HepG2 (cell line): Measurements from ENCODE around the gene CARS2. TPM values are rescaled to one million over a fixed set of nuclear protein-coding genes. Genes with fewer than 3 reads are reported as not detected.

ENCODE experiments used
- BRD4 ChIP-seq: sonication (generic); formaldehyde crosslinking; IDR thresholded peaks from 2 replicates; pipeline ENCODE4 v1.4.0; 2020; ENCODE audit warnings: missing genetic modification reagents
- CCDC6 ChIP-seq: sonication (generic); formaldehyde crosslinking; IDR thresholded peaks from 2 replicates; pipeline ENCODE4 v1.8.1; 2022; ENCODE audit warnings: mild to moderate bottlenecking, missing genetic modification reagents, moderate library complexity
- GATAD2A ChIP-seq: IDR thresholded peaks from 2 replicates; pipeline ENCODE4 v1.6.1; 2016
- HBP1 ChIP-seq: IDR thresholded peaks from 2 replicates; pipeline ENCODE4 v1.6.1; 2016; ENCODE audit warnings: low read depth, control low read depth
- NPAS2 ChIP-seq: sonication (generic); formaldehyde crosslinking; IDR thresholded peaks from 2 replicates; pipeline ENCODE4 v1.8.0; 2022; ENCODE audit warnings: mild to moderate bottlenecking, missing genetic modification reagents, borderline replicate concordance
- RXRB ChIP-seq: IDR thresholded peaks from 2 replicates; pipeline ENCODE4 v1.6.1; 2016; ENCODE audit warnings: borderline replicate concordance, missing genetic modification reagents, missing compliant biosample characterization
- SOX13 ChIP-seq, 3 experiments: fragments of 450-650 bp in 1 of 3; sonication (generic) in 1 of 3; formaldehyde crosslinking in 1 of 3; IDR thresholded peaks in 2 of 3; conservative IDR thresholded peaks in 1 of 3; 2 replicates each; pipeline versions ENCODE4 v1.5.0 to v1.6.1; 2016 to 2020; ENCODE audit warnings: antibody characterized with exemption in 1 of 3, mild to moderate bottlenecking in 1 of 3, missing compliant biosample characterization in 1 of 3, missing genetic modification reagents in 1 of 3, moderate library complexity in 1 of 3
- TEF ChIP-seq: sonication (generic); formaldehyde crosslinking; IDR thresholded peaks from 2 replicates; pipeline ENCODE4 v1.5.0; 2020; ENCODE audit warnings: missing genetic modification reagents
- ZNF747 ChIP-seq: sonication (generic); formaldehyde crosslinking; IDR thresholded peaks from 2 replicates; pipeline ENCODE4 v1.8.1; 2023; ENCODE audit warnings: missing genetic modification reagents, mild to moderate bottlenecking, borderline replicate concordance
- polyA plus RNA-seq, 8 experiments: library from polyadenylated mRNA; depleted of rRNA in 3 of 8; stranded (reverse) in 7 of 8; unstranded in 1 of 8; fragments of >200 nt; fragmentation: Illumina TruSeq in 4 of 8; extraction: Trizol in 4 of 8; gene quantifications; 2 replicates each; pipeline versions ENCODE4 v1.2.1 to v1.2.3, GENCODE V29; 2011 to 2016; ENCODE audit warnings: low read depth in 4 of 8, missing spikeins in 1 of 8, mixed read lengths in 1 of 8; ENCODE audit not compliant: insufficient read depth in 1 of 8
- total RNA-seq, 5 experiments: library from RNA; depleted of rRNA; stranded (reverse); fragments of >200 nt; fragmentation: Illumina TruSeq; extraction: Trizol; gene quantifications; 2 replicates each; pipeline ENCODE4 v1.2.3, GENCODE V29; 2016; ENCODE audit warnings: low read depth in 1 of 5
- TF ChIP-seq, protein P1 (sequence below): sonication (generic); formaldehyde crosslinking; IDR thresholded peaks from 2 replicates; pipeline ENCODE4 v1.4.0; 2020; ENCODE audit warnings: missing genetic modification reagents, borderline replicate concordance
- TF ChIP-seq, protein P2 (sequence below): sonication (generic); formaldehyde crosslinking; IDR thresholded peaks from 2 replicates; pipeline ENCODE4 v1.9.0; 2021; ENCODE audit warnings: mild to moderate bottlenecking, missing genetic modification reagents

CARS2 gene
- total and polyA plus RNA-seq, 2 of the 13 experiments (the other 11 are each of a cell fraction or from before 2014, with no cell fraction given): 41.1 to 59.3 TPM

DNA sequence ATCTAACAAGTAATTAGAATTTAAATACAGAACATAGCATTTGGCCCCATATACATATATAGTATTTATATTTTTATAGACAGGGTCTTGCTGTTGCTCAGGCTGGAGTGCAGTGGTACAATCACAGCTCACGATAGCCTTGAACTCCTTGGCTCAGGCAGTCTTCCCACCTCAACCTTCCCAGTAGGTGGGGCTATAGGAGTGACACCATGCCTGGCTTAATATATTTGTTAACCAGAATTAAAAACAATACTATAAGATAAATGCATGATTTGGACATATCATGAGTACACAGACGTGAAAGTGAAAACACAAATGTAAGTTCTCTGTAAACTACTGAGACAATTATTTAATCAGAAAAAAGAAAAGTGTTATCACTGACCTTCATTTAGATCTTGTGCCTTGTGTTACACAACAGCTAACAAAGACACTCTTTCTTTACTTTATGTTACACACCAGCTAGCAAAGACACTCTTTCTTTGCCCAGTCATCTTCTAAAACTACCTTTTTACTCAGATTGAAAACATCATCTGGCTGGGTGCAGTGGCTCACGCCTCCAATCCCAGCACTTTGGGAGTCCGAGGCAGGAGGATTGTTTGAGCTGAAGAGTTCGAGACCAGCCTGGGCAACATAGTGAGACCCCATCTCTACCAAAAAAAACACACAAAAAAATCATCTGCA is 22.6 kb downstream of the CARS2 start (continued):
- TF ChIP-seq, protein P1, sequence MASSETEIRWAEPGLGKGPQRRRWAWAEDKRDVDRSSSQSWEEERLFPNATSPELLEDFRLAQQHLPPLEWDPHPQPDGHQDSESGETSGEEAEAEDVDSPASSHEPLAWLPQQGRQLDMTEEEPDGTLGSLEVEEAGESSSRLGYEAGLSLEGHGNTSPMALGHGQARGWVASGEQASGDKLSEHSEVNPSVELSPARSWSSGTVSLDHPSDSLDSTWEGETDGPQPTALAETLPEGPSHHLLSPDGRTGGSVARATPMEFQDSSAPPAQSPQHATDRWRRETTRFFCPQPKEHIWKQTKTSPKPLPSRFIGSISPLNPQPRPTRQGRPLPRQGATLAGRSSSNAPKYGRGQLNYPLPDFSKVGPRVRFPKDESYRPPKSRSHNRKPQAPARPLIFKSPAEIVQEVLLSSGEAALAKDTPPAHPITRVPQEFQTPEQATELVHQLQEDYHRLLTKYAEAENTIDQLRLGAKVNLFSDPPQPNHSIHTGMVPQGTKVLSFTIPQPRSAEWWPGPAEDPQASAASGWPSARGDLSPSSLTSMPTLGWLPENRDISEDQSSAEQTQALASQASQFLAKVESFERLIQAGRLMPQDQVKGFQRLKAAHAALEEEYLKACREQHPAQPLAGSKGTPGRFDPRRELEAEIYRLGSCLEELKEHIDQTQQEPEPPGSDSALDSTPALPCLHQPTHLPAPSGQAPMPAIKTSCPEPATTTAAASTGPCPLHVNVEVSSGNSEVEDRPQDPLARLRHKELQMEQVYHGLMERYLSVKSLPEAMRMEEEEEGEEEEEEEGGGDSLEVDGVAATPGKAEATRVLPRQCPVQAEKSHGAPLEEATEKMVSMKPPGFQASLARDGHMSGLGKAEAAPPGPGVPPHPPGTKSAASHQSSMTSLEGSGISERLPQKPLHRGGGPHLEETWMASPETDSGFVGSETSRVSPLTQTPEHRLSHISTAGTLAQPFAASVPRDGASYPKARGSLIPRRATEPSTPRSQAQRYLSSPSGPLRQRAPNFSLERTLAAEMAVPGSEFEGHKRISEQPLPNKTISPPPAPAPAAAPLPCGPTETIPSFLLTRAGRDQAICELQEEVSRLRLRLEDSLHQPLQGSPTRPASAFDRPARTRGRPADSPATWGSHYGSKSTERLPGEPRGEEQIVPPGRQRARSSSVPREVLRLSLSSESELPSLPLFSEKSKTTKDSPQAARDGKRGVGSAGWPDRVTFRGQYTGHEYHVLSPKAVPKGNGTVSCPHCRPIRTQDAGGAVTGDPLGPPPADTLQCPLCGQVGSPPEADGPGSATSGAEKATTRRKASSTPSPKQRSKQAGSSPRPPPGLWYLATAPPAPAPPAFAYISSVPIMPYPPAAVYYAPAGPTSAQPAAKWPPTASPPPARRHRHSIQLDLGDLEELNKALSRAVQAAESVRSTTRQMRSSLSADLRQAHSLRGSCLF (CRISPR knock-in tag): no peak
- peak; percentile 68; the same call in 1 of the 2 replicates for TF ChIP-seq TEF (CRISPR knock-in tag)
- no peak for TF ChIP-seq ZNF747 (CRISPR knock-in tag)
- peak; percentile 49; the same call in 1 of the 2 replicates for TF ChIP-seq RXRB (CRISPR knock-in tag)
- TF ChIP-seq HBP1 (CRISPR knock-in tag): 0 out of 2 replicates have a peak, but pooled peaks have one; percentile 33
- peak; percentile 51 for TF ChIP-seq GATAD2A (CRISPR knock-in tag)
- 0 out of 2 replicates have a peak, but pooled peaks have one; percentile 25 for TF ChIP-seq CCDC6 (CRISPR knock-in tag)
- no peak for TF ChIP-seq NPAS2 (CRISPR knock-in tag)
- TF ChIP-seq, protein P2, sequence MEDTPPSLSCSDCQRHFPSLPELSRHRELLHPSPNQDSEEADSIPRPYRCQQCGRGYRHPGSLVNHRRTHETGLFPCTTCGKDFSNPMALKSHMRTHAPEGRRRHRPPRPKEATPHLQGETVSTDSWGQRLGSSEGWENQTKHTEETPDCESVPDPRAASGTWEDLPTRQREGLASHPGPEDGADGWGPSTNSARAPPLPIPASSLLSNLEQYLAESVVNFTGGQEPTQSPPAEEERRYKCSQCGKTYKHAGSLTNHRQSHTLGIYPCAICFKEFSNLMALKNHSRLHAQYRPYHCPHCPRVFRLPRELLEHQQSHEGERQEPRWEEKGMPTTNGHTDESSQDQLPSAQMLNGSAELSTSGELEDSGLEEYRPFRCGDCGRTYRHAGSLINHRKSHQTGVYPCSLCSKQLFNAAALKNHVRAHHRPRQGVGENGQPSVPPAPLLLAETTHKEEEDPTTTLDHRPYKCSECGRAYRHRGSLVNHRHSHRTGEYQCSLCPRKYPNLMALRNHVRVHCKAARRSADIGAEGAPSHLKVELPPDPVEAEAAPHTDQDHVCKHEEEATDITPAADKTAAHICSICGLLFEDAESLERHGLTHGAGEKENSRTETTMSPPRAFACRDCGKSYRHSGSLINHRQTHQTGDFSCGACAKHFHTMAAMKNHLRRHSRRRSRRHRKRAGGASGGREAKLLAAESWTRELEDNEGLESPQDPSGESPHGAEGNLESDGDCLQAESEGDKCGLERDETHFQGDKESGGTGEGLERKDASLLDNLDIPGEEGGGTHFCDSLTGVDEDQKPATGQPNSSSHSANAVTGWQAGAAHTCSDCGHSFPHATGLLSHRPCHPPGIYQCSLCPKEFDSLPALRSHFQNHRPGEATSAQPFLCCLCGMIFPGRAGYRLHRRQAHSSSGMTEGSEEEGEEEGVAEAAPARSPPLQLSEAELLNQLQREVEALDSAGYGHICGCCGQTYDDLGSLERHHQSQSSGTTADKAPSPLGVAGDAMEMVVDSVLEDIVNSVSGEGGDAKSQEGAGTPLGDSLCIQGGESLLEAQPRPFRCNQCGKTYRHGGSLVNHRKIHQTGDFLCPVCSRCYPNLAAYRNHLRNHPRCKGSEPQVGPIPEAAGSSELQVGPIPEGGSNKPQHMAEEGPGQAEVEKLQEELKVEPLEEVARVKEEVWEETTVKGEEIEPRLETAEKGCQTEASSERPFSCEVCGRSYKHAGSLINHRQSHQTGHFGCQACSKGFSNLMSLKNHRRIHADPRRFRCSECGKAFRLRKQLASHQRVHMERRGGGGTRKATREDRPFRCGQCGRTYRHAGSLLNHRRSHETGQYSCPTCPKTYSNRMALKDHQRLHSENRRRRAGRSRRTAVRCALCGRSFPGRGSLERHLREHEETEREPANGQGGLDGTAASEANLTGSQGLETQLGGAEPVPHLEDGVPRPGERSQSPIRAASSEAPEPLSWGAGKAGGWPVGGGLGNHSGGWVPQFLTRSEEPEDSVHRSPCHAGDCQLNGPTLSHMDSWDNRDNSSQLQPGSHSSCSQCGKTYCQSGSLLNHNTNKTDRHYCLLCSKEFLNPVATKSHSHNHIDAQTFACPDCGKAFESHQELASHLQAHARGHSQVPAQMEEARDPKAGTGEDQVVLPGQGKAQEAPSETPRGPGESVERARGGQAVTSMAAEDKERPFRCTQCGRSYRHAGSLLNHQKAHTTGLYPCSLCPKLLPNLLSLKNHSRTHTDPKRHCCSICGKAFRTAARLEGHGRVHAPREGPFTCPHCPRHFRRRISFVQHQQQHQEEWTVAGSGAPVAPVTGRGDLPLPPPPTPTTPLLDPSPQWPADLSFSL: 0 out of 2 replicates have a peak, but pooled peaks have one; percentile 29
- no peak for TF ChIP-seq SOX13 (IDR thresholded peaks at IDR 0.05)
- TF ChIP-seq SOX13 (CRISPR knock-in tag; conservative IDR thresholded peaks at IDR 0.05 in 1 of 2, IDR thresholded peaks at IDR 0.05 in 1 of 2): peak in 1 of 2 experiments; percentile 60; a peak in 2 of 4 replicates
- no peak for TF ChIP-seq BRD4
